ENCODE results near the gene PMM2. TPM values are rescaled to one million over a fixed set of nuclear protein-coding genes. Genes with fewer than 3 reads are reported as not detected.

PMM2 gene
- total RNA-seq, 6 donors from 2014 or later: 27.2 to 37.1 (median 29.8) TPM

GRCh38 chr16:8795091-8795490 lies 2.5 kb upstream of the PMM2 start:
- no peak overlapping the region for H3K27ac ChIP-seq
- ATAC-seq (ENCODE audit: low FRiP score in 2 of 2): no peak
- 92 to 94% methylated on average over 8 of the region's 8 CpGs for WGBS, 2 donors

GRCh38 chr16:8795818-8796217 lies 1.8 kb upstream of the PMM2 start:
- peaks cover 26 to 43% (median 29%) of the 10 kb centered on the region in 4 donors for H3K4me1 ChIP-seq
- H3K36me3 ChIP-seq: peaks cover 0 to 6% (median 3%) of the 10 kb centered on the region in 4 donors
- no peaks in the 10 kb centered on the region for H3K27me3 ChIP-seq
- H3K4me3 ChIP-seq: no peak overlapping the region
- ATAC-seq (ENCODE audit: low FRiP score in 2 of 2): no peak
- TF ChIP-seq EP300 (IDR thresholded peaks at IDR 0.05) (no peak), CTCF (IDR thresholded peaks at IDR 0.05) (no peak), POLR2AphosphoS5 (IDR thresholded peaks at IDR 0.05) (no peak), POLR2A (IDR thresholded peaks at IDR 0.05) (no peak)
- no peaks in the 10 kb centered on the region for H3K9me3 ChIP-seq
- H3K27ac ChIP-seq: no peak overlapping the region
- WGBS, 2 donors: 93 to 97% methylated on average over 7 to 10 of the region's 10 CpGs
- DNase-seq: no peak

More at GRCh38 chr16:8795091-8795490, 2.5 kb upstream of the PMM2 start:
- Histone ChIP-seq H3K4me1 (peaks cover 26 to 42% (median 28%) of the 10 kb centered on the region in 4 donors), H3K27me3 (no peaks in the 10 kb centered on the region), H3K4me3 (no peak overlapping the region), H3K36me3 (peaks cover 0 to 5% (median 2%) of the 10 kb centered on the region in 4 donors), H3K9me3 (no peaks in the 10 kb centered on the region)
- TF ChIP-seq CTCF (IDR thresholded peaks at IDR 0.05): no peak
- no peak for TF ChIP-seq EP300 (IDR thresholded peaks at IDR 0.05)
- TF ChIP-seq POLR2A (IDR thresholded peaks at IDR 0.05): no peak
- TF ChIP-seq POLR2AphosphoS5 (IDR thresholded peaks at IDR 0.05): no peak
- no peak for DNase-seq

- peak overlapping the region; percentile 81 to 91 (median 85) for H3K27ac ChIP-seq
- peaks cover 2 to 15% (median 5%) of the 10 kb centered on the region in 4 donors for H3K36me3 ChIP-seq
- WGBS, 2 donors: 39 to 41% methylated on average over 14 of the region's 14 CpGs
- no peak for ATAC-seq (ENCODE audit: low FRiP score in 2 of 2)
- peak overlapping the region; percentile 60 to 89 (median 82) for H3K4me3 ChIP-seq
- H3K4me1 ChIP-seq: peaks cover 26 to 43% (median 29%) of the 10 kb centered on the region in 4 donors
- TF ChIP-seq POLR2AphosphoS5 (IDR thresholded peaks at IDR 0.05) (no peak), POLR2A (IDR thresholded peaks at IDR 0.05) (no peak), EP300 (IDR thresholded peaks at IDR 0.05) (no peak), CTCF (IDR thresholded peaks at IDR 0.05) (no peak)
- DNase-seq: no peak
- H3K9me3 ChIP-seq: no peaks in the 10 kb centered on the region
- H3K27me3 ChIP-seq: no peaks in the 10 kb centered on the region
Observed at GRCh38 chr16:8796469-8797363, 923 bp upstream of the PMM2 start.

- peak overlapping the region; percentile 81 to 91 (median 85) for H3K27ac ChIP-seq
- no peak for DNase-seq
- peak overlapping the region; percentile 77 to 95 (median 88) for H3K4me3 ChIP-seq
- peak in 1 of 2 donors; percentile 25 for ATAC-seq (ENCODE audit: low FRiP score in 2 of 2)
- WGBS, 2 donors: 0 to 14% methylated on average over 3 to 6 of the region's 6 CpGs
- no peaks in the 10 kb centered on the region for H3K9me3 ChIP-seq
- H3K27me3 ChIP-seq: no peaks in the 10 kb centered on the region
- TF ChIP-seq POLR2A (IDR thresholded peaks at IDR 0.05) (no peak), POLR2AphosphoS5 (IDR thresholded peaks at IDR 0.05) (no peak), EP300 (IDR thresholded peaks at IDR 0.05) (no peak), CTCF (IDR thresholded peaks at IDR 0.05) (no peak)
- H3K4me1 ChIP-seq: peaks cover 26 to 43% (median 29%) of the 10 kb centered on the region in 4 donors
- peaks cover 10 to 29% (median 19%) of the 10 kb centered on the region in 4 donors for H3K36me3 ChIP-seq
Observed at GRCh38 chr16:8798174-8798527, 512 bp downstream of the PMM2 start.
